ENCODE measurements around the gene TSC2.
A peak's percentile ranks its signal among the peaks of the same experiment; 100 is the strongest.

The TSC2 gene

GRCh38 chr16:2054543-2055245 lies 6.9 kb downstream of the TSC2 start:
- no peak for ATAC-seq (replicated peaks)
- no peak for DNase-seq
- Mint-ChIP-seq H3K36me3 (peaks cover 33 to 44% of the 10 kb centered on the region in 2 donors), H3K4me3 (no peak overlapping the region), H3K9me3 (no peaks in the 10 kb centered on the region), H3K27me3 (no peaks in the 10 kb centered on the region), H3K4me1 (peaks cover 0 to 2% of the 10 kb centered on the region in 2 donors), H3K27ac (no peak overlapping the region)

- no peaks in the 10 kb centered on the region for H3K9me3 Mint-ChIP-seq
- H3K27me3 Mint-ChIP-seq = no peaks in the 10 kb centered on the region
- ATAC-seq (replicated peaks) (no peak), DNase-seq (no peak)
- peaks cover 0 to 2% of the 10 kb centered on the region in 2 donors for H3K4me1 Mint-ChIP-seq
- H3K27ac Mint-ChIP-seq = no peak overlapping the region
- peaks cover 44 to 50% of the 10 kb centered on the region in 2 donors for H3K36me3 Mint-ChIP-seq
- H3K4me3 Mint-ChIP-seq = no peak overlapping the region
Observed at GRCh38 chr16:2056077-2056476, 8.3 kb downstream of the TSC2 start.

DNA sequence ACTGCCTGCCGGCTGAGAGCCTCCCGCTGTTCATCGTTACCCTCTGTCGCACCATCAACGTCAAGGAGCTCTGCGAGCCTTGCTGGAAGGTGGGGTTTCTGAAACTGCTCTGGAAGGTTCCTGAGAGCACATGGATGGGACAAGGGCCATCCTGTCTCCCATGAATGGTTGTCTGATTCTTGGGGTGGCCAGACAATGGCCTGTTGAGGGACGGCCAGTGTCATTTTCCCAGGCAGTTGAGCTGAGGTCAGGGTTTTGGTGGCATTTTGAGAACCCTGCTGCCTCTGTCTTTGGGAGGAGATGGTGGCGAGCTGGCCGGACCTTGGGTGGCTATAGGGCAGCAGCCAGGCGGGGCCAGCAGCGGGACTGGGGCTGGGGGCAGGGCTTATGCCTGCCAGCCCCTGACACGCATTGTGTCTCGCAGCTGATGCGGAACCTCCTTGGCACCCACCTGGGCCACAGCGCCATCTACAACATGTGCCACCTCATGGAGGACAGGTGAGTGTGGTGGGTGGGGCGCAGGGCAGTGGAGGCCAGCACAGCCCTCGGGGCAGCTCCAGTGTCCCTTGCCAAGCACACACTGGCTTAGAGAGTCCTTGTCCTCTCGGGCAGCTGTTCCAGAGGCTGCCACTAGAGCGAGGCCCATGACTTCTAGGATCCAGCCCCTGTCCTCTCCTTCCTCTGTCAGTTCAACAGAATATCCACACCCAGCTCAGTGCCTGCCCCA lies 9.1 kb downstream of the TSC2 start:
- Mint-ChIP-seq H3K27me3 (no peaks in the 10 kb centered on the region), H3K36me3 (peaks cover 44 to 45% of the 10 kb centered on the region in 2 donors)

DNA sequence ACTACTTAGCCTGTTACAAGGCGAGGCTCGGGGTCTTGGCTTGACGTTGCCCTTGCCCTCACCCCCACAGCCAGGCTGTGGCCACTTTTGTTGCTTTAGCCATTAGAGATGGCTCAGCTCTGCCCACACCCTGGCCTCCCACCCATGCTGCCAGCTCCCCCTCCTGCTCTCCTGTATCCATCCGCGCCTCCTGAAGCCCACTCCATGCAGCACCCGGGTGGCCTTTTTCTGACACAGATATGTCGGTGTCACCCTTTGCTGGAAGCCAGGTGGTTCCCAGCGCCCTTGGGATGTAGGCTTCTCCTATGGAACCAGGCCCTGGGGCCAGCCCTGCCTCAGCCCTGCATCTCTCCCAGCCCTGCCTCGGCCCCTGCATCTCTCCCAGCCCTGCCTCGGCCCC lies 9.7 kb downstream of the TSC2 start:
- Mint-ChIP-seq H3K4me1 (peaks cover 0 to 2% of the 10 kb centered on the region in 2 donors), H3K4me3 (no peak overlapping the region), H3K9me3 (no peaks in the 10 kb centered on the region), H3K36me3 (peaks cover 41 to 44% of the 10 kb centered on the region in 2 donors), H3K27ac (no peak overlapping the region), H3K27me3 (no peaks in the 10 kb centered on the region)
- no peak for ATAC-seq (replicated peaks)
- no peak for DNase-seq

More for the DNA sequence above, 9.1 kb downstream of the TSC2 start:
- Mint-ChIP-seq H3K4me3 (no peak overlapping the region), H3K27ac (no peak overlapping the region), H3K4me1 (peaks cover 0 to 2% of the 10 kb centered on the region in 2 donors), H3K9me3 (no peaks in the 10 kb centered on the region)
- DNase-seq (no peak), ATAC-seq (replicated peaks) (no peak)

DNA sequence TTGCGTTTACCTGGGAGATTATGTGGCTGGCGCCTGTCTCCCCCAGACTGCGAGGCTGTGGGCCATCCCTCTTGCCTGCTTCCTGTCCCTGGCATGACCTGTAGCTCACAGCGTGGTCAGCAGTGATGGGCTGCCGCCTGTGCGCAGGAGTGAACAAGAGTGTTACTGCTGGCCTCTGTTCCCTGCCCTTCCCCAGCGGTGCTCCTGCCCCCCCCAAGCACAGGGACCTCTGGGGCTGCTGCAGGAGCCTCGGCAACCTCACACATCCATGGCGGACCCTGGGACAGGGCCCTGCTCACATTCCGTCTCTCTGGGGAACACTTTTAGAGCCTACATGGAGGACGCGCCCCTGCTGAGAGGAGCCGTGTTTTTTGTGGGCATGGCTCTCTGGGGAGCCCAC lies 10.6 kb downstream of the TSC2 start:
- peaks cover 37 to 42% of the 10 kb centered on the region in 2 donors for H3K36me3 Mint-ChIP-seq
- no peaks in the 10 kb centered on the region for H3K9me3 Mint-ChIP-seq
- H3K27ac Mint-ChIP-seq = peak overlapping the region; percentile 51

DNA sequence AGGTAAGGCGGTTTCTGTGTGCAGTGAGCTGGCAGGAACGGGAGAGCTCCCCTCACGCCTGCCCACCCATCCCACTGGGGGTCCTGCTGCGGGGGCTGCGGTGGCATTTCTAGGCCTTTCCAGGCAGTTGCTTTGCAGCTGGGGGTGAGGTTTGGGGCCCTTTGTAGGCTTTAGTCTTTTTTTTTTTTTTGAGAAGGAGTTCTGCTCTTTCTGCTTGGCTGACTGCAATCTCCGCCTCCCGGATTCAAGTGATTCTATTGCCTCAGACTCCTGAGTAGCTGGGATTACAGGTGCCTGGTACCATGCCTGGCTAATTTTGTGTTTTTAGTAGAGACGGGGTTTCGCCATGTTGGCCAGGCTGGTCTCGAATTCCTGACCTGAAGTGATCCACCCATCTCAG lies 11.1 kb downstream of the TSC2 start:
- Mint-ChIP-seq H3K4me3 (no peak overlapping the region), H3K4me1 (peaks cover 0 to 2% of the 10 kb centered on the region in 2 donors), H3K27me3 (no peaks in the 10 kb centered on the region), H3K27ac (no peak overlapping the region), H3K9me3 (no peaks in the 10 kb centered on the region), H3K36me3 (peaks cover 37 to 43% of the 10 kb centered on the region in 2 donors)
- no peak for ATAC-seq (replicated peaks)
- DNase-seq = no peak

More for the DNA sequence above, 10.6 kb downstream of the TSC2 start:
- no peaks in the 10 kb centered on the region for H3K27me3 Mint-ChIP-seq
- H3K4me3 Mint-ChIP-seq = no peak overlapping the region
- H3K4me1 Mint-ChIP-seq = peaks cover 0 to 2% of the 10 kb centered on the region in 2 donors
- DNase-seq = no peak
- no peak for ATAC-seq (replicated peaks)

DNA sequence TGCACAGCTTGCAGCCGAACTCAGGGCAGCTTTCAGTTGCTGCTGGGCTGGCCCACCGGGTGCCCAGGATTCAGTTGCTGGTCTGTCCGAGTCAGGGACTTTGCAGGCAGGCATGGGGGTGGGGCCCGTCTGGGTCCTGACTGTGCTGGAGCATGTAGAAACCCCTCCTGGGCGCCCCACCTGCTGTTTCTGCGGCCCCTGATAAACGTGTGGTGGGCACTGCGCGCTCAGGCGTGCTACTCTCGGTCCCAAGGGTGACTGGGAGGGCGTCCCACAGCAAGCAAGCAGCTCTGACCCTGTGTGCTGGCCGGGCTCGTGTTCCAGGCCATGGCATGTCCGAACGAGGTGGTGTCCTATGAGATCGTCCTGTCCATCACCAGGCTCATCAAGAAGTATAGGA lies 12.6 kb downstream of the TSC2 start:
- Mint-ChIP-seq H3K27ac (no peak overlapping the region), H3K4me3 (no peak overlapping the region), H3K27me3 (no peaks in the 10 kb centered on the region), H3K36me3 (peaks cover 37 to 44% of the 10 kb centered on the region in 2 donors), H3K4me1 (peaks cover 0 to 2% of the 10 kb centered on the region in 2 donors), H3K9me3 (no peaks in the 10 kb centered on the region)
- ATAC-seq (replicated peaks) (no peak), DNase-seq (no peak)

DNA sequence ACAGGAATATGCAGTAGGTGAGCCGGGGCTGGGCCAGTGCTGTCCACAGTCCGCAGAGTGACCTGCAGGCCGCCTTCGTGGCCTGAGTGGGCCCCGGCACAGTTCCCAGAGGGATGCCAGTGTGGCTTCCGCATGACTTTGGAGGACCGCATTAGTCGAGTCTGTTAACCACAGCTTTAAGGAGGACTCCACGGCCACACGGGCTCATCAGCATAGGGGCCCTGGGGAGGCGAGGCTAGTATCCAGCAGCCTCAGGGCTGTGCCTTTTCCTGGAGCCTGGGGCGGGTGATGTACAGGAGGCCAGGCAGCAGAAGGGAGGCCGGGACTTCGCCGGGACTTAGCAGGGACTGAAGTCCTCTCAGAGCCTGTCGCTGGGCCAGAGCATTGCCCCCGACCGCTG lies 13.2 kb downstream of the TSC2 start:
- Mint-ChIP-seq H3K9me3 (peaks cover 0 to 2% of the 10 kb centered on the region in 2 donors), H3K4me1 (no peaks in the 10 kb centered on the region), H3K27ac (peak overlapping the region; percentile 65), H3K4me3 (no peak overlapping the region), H3K27me3 (no peaks in the 10 kb centered on the region), H3K36me3 (peaks cover 41 to 44% of the 10 kb centered on the region in 2 donors)
- ATAC-seq (replicated peaks) = no peak
- DNase-seq = no peak

DNA sequence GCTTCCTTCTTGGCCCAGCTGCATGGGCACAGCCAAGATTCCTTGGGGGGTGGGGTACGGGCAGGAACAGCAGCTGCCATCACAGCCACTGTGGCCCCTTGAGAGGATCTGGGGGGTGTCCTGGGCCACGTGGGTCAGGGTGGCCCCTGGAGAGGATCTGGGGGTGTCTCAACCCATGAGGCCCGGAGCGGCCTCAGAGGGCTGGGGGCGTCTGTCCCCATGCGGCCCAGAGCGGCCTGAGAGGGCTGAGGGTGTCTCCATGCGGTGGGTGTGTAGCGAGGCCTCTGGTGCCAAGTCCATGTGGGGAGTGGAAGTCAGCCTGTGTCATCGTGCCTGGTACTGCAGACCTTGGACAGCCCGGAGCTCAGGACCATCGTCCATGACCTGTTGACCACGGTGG lies 13.7 kb downstream of the TSC2 start:
- DNase-seq (no peak), ATAC-seq (replicated peaks) (no peak)
- no peak overlapping the region for H3K4me3 Mint-ChIP-seq
- peaks cover 0 to 3% of the 10 kb centered on the region in 2 donors for H3K9me3 Mint-ChIP-seq
- no peaks in the 10 kb centered on the region for H3K27me3 Mint-ChIP-seq
- H3K4me1 Mint-ChIP-seq = no peaks in the 10 kb centered on the region
- peaks cover 45 to 49% of the 10 kb centered on the region in 2 donors for H3K36me3 Mint-ChIP-seq
- no peak overlapping the region for H3K27ac Mint-ChIP-seq

GRCh38 chr16:2062801-2063200 lies 15.0 kb downstream of the TSC2 start:
- Mint-ChIP-seq H3K27me3 (no peaks in the 10 kb centered on the region), H3K4me3 (no peak overlapping the region)
- no peak for ATAC-seq (replicated peaks)

GRCh38 chr16:2063861-2064260 lies 16.1 kb downstream of the TSC2 start:
- Mint-ChIP-seq H3K27me3 (no peaks in the 10 kb centered on the region), H3K27ac (no peak overlapping the region), H3K9me3 (peaks cover 0 to 3% of the 10 kb centered on the region in 2 donors), H3K4me1 (no peaks in the 10 kb centered on the region), H3K4me3 (no peak overlapping the region), H3K36me3 (peaks cover 45 to 52% of the 10 kb centered on the region in 2 donors)
- DNase-seq (no peak), ATAC-seq (replicated peaks) (no peak)

More at GRCh38 chr16:2062801-2063200, 15.0 kb downstream of the TSC2 start:
- peaks cover 0 to 3% of the 10 kb centered on the region in 2 donors for H3K9me3 Mint-ChIP-seq
- peak overlapping the region; percentile 25 for H3K27ac Mint-ChIP-seq
- H3K36me3 Mint-ChIP-seq = peaks cover 49 to 51% of the 10 kb centered on the region in 2 donors
- DNase-seq = no peak
- no peaks in the 10 kb centered on the region for H3K4me1 Mint-ChIP-seq

- DNase-seq (no peak), ATAC-seq (replicated peaks) (no peak)
- H3K4me1 Mint-ChIP-seq = no peaks in the 10 kb centered on the region
- peaks cover 0 to 3% of the 10 kb centered on the region in 2 donors for H3K9me3 Mint-ChIP-seq
- peaks cover 47 to 55% of the 10 kb centered on the region in 2 donors for H3K36me3 Mint-ChIP-seq
- H3K27me3 Mint-ChIP-seq = no peaks in the 10 kb centered on the region
- H3K27ac Mint-ChIP-seq = no peak overlapping the region
- H3K4me3 Mint-ChIP-seq = no peak overlapping the region
Observed at GRCh38 chr16:2064368-2064945, 16.7 kb downstream of the TSC2 start.

- H3K27ac Mint-ChIP-seq = peak overlapping the region; percentile 37
- peaks cover 44 to 57% of the 10 kb centered on the region in 2 donors for H3K36me3 Mint-ChIP-seq
- no peaks in the 10 kb centered on the region for H3K27me3 Mint-ChIP-seq
- ATAC-seq (replicated peaks) (no peak), DNase-seq (no peak)
- H3K4me1 Mint-ChIP-seq = peaks cover 0 to 3% of the 10 kb centered on the region in 2 donors
- H3K4me3 Mint-ChIP-seq = no peak overlapping the region
- peaks cover 0 to 3% of the 10 kb centered on the region in 2 donors for H3K9me3 Mint-ChIP-seq
Observed at GRCh38 chr16:2066139-2066538, 18.4 kb downstream of the TSC2 start.

DNA sequence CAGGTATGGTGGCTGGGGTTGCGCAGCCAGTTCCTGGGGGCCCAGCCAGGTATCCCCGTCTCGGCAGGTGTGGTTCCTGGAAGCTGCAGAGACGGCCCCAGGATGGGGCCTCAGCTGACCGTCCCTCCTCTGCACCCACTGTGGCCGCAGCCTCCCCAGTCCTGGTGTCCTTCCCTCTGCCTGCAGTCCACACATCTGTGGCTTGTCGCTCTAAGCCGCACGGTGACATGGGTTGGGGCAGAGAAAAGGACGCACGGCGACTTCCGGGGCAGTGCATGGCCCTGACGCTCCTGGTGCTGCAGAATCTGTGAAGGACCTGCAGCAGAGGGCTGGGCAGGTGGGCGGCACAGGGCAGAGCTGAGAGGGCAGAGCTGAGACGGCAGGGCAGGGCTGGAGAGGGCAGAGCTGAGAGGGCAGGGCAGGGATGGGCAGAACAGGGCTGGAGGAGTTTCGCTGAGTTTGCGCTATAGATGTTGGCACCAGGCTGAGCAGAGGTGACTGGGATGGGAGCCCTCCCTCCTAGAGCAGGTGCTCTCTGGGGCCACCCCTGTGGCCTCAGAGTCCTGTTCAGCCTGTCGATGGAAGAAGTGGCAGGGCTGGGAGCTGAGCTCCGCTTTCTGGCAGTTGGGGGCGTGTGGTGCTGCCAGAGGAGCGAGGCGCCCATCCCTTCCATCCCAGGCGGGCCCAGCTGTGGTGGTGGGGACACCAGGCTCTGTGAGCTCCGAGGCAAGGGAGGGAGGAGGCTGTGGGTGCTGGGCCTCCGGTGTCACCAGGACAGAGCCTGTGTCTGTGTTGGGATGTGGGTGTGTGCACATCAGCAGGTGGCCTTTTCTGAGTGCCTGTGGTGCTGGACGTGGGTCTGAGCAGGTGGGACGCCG lies 23.0 kb downstream of the TSC2 start:
- peak overlapping the region; percentile 47 for H3K27ac Mint-ChIP-seq
- H3K27me3 Mint-ChIP-seq = no peaks in the 10 kb centered on the region
- peaks cover 0 to 3% of the 10 kb centered on the region in 2 donors for H3K9me3 Mint-ChIP-seq
- no peak for DNase-seq
- H3K36me3 Mint-ChIP-seq = peaks cover 51 to 61% of the 10 kb centered on the region in 2 donors
- peaks cover 0 to 3% of the 10 kb centered on the region in 2 donors for H3K4me1 Mint-ChIP-seq
- H3K4me3 Mint-ChIP-seq = no peak overlapping the region
- ATAC-seq (replicated peaks) = no peak
